Hepatocyte (in vitro differentiated cells): Measurements from ENCODE around the gene RPS6KL1.

ENCODE experiments used
- EZH2phosphoT487 ChIP-seq: fragments of 200-600 bp; sonication (generic); IDR thresholded peaks from one replicate; pipeline ENCODE4 v1.6.1; 2018; ENCODE audit warnings: antibody characterized with exemption, mild to moderate bottlenecking, low read depth, moderate library complexity; ENCODE audit not compliant: unreplicated experiment, severe bottlenecking
- TF ChIP-seq, protein P1 (sequence below): fragments of 200-600 bp; sonication (generic); IDR thresholded peaks from 2 replicates; pipeline ENCODE4 v1.5.1; 2016; ENCODE audit warnings: antibody characterized with exemption, mild to moderate bottlenecking; ENCODE audit not compliant: poor library complexity

DNA sequence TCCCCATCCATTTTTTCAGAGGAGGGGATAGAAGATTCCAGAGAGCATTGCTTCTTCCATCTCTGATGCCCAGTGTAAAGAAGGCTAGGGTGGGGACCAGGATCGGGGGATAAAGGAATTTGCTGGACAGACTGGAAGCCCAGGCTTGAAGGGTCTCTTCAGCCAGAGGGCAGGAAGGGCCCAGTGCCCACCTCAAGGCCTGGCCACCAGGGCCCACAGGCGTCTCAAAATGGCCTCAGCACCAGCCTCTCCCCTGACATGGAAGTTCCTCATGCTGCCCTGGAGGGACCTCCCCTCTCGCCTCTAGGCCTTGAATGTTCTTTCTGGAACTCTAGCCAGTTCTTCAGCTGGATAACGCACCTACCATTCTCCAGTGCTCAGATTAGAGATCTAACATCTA is 2.8 kb downstream of the RPS6KL1 start:
- TF ChIP-seq EZH2phosphoT487: no peak
- TF ChIP-seq, protein P1, sequence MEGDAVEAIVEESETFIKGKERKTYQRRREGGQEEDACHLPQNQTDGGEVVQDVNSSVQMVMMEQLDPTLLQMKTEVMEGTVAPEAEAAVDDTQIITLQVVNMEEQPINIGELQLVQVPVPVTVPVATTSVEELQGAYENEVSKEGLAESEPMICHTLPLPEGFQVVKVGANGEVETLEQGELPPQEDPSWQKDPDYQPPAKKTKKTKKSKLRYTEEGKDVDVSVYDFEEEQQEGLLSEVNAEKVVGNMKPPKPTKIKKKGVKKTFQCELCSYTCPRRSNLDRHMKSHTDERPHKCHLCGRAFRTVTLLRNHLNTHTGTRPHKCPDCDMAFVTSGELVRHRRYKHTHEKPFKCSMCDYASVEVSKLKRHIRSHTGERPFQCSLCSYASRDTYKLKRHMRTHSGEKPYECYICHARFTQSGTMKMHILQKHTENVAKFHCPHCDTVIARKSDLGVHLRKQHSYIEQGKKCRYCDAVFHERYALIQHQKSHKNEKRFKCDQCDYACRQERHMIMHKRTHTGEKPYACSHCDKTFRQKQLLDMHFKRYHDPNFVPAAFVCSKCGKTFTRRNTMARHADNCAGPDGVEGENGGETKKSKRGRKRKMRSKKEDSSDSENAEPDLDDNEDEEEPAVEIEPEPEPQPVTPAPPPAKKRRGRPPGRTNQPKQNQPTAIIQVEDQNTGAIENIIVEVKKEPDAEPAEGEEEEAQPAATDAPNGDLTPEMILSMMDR: no peak
